Thoracic aorta (tissue), 2 donors: ENCODE results near the gene SYCP2. TPM values are rescaled to one million over a fixed set of nuclear protein-coding genes. Genes with fewer than 3 reads are reported as not detected.

Source experiments
- ATAC-seq: fragments of 150-250 bp; one replicate; pipeline ENCODE4 v1.8.0; 2017; ENCODE audit warnings: low read depth; ENCODE audit not compliant: insufficient number of reproducible peaks, low FRiP score
- DNase-seq: peaks from one replicate; pipeline ENCODE4 v3.0.0-alpha.2; 2020; ENCODE audit warnings: low spot score
- H3K27ac ChIP-seq, 2 donors: fragments of 200-600 bp; sonication (generic); 1 replicate in 1 of 2; 2 replicates in 1 of 2; pipeline ENCODE4 v1.5.1; 2016; ENCODE audit warnings: mild to moderate bottlenecking in 2 of 2, moderate library complexity in 2 of 2
- H3K27me3 ChIP-seq: fragments of 200-600 bp; sonication (generic); replicated peaks from 2 replicates; pipeline ENCODE4 v1.6.0; 2016; ENCODE audit warnings: mild to moderate bottlenecking; ENCODE audit not compliant: insufficient read depth
- H3K36me3 ChIP-seq: fragments of 200-600 bp; sonication (generic); one replicate; pipeline ENCODE4 v1.5.1; 2016
- H3K4me1 ChIP-seq, 2 donors: fragments of 200-600 bp; sonication (generic); 1 replicate in 1 of 2; 2 replicates in 1 of 2; pipeline versions ENCODE4 v1.5.1 to v1.6.0; 2016; ENCODE audit warnings: low read depth in 2 of 2, mild to moderate bottlenecking in 1 of 2; ENCODE audit not compliant: control insufficient read depth in 1 of 2
- H3K4me3 ChIP-seq: fragments of 200-600 bp; sonication (generic); 2 replicates; pipeline ENCODE4 v1.5.1; 2016; ENCODE audit warnings: mild to moderate bottlenecking
- H3K9me3 ChIP-seq: fragments of 200-600 bp; sonication (generic); 2 replicates; pipeline ENCODE4 v1.5.1; 2016
- CTCF ChIP-seq: fragments of 200-600 bp; sonication (generic); IDR thresholded peaks from one replicate; pipeline ENCODE4 v1.5.1; 2019; ENCODE audit warnings: antibody characterized with exemption
- total RNA-seq, 2 donors: library from RNA; depleted of rRNA; stranded (reverse); fragments of >200 nt; gene quantifications; one replicate each; pipeline versions ENCODE4 v1.1.0 to v1.2.3, GENCODE V29; 2016

The SYCP2 gene
- total RNA-seq, 2 donors from 2014 or later, result 0.71 to 0.95 TPM

- peak; percentile 54 for TF ChIP-seq CTCF
- no peak overlapping the region for H3K27ac ChIP-seq
- peaks cover 13% of the 10 kb centered on the region for H3K36me3 ChIP-seq
- no peak for ATAC-seq
- peaks cover 0 to 6% of the 10 kb centered on the region in 2 donors for H3K4me1 ChIP-seq
- no peak overlapping the region for H3K4me3 ChIP-seq
- H3K9me3 ChIP-seq, result no peaks in the 10 kb centered on the region
- no peaks in the 10 kb centered on the region for H3K27me3 ChIP-seq
- DNase-seq, result no peak
Measured at GRCh38 chr20:59948828-59949720, 15.6 kb upstream of the SYCP2 start.

GRCh38 chr20:59948212-59948611, 14.8 kb upstream of the SYCP2 start:
- Histone ChIP-seq H3K4me1 (peaks cover 0 to 6% of the 10 kb centered on the region in 2 donors), H3K27me3 (no peaks in the 10 kb centered on the region), H3K4me3 (no peak overlapping the region), H3K36me3 (peaks cover 21% of the 10 kb centered on the region), H3K27ac (no peak overlapping the region), H3K9me3 (no peaks in the 10 kb centered on the region)
- no peak for TF ChIP-seq CTCF
- DNase-seq (no peak), ATAC-seq (no peak)

- peaks cover 23% of the 10 kb centered on the region for H3K36me3 ChIP-seq
- H3K4me3 ChIP-seq, result no peak overlapping the region
- ATAC-seq (no peak), DNase-seq (no peak)
- H3K27ac ChIP-seq, result no peak overlapping the region
- H3K27me3 ChIP-seq, result no peaks in the 10 kb centered on the region
- no peak for TF ChIP-seq CTCF
- H3K4me1 ChIP-seq, result peaks cover 0 to 6% of the 10 kb centered on the region in 2 donors
- H3K9me3 ChIP-seq, result no peaks in the 10 kb centered on the region
Measured at GRCh38 chr20:59947376-59947775, 13.9 kb upstream of the SYCP2 start.

GRCh38 chr20:59945731-59946130, 12.3 kb upstream of the SYCP2 start:
- no peaks in the 10 kb centered on the region for H3K27me3 ChIP-seq
- peaks cover 13 to 16% of the 10 kb centered on the region in 2 donors for H3K4me1 ChIP-seq
- no peaks in the 10 kb centered on the region for H3K9me3 ChIP-seq
- H3K27ac ChIP-seq, result no peak overlapping the region
- H3K36me3 ChIP-seq, result peaks cover 23% of the 10 kb centered on the region
- no peak overlapping the region for H3K4me3 ChIP-seq
- no peak for TF ChIP-seq CTCF
- ATAC-seq, result no peak
- no peak for DNase-seq

GRCh38 chr20:59945175-59945574, 11.7 kb upstream of the SYCP2 start:
- no peak overlapping the region for H3K4me3 ChIP-seq
- no peaks in the 10 kb centered on the region for H3K9me3 ChIP-seq
- H3K36me3 ChIP-seq, result peaks cover 23% of the 10 kb centered on the region
- DNase-seq (no peak), ATAC-seq (no peak)
- TF ChIP-seq CTCF, result no peak
- H3K27ac ChIP-seq, result no peak overlapping the region
- no peaks in the 10 kb centered on the region for H3K27me3 ChIP-seq
- H3K4me1 ChIP-seq, result peaks cover 13 to 16% of the 10 kb centered on the region in 2 donors
